Stimulated activated memory B cell treated with anti-CD40 and anti-IgM and Interleukin-4, amounts not matched to agents 10 μg/mL and 1 μg/mL and 100 μg/mL, for 72 hours (primary cell): ENCODE results near the gene RCOR3.
"Not testable (repeated sequence)": the region's sequence is repeated elsewhere in the genome, so short reads cannot be mapped to it uniquely, and the experiment has no call there.

ENCODE experiments used
- ATAC-seq: fragments of 150-1000 bp; cut with Tn5 transposase; 2 replicates; pipeline ENCODE4 v1.10.0; 2021
- H3K27ac Mint-ChIP-seq: one replicate; pipeline ENCODE4 v1.8.0; 2022; ENCODE audit warnings: mild to moderate bottlenecking, mixed read lengths
- H3K27me3 Mint-ChIP-seq: one replicate; pipeline ENCODE4 v1.8.0; 2022; ENCODE audit warnings: mixed read lengths
- H3K36me3 Mint-ChIP-seq: one replicate; pipeline ENCODE4 v1.8.0; 2022; ENCODE audit warnings: mixed read lengths
- H3K4me1 Mint-ChIP-seq: one replicate; pipeline ENCODE4 v1.8.0; 2022; ENCODE audit warnings: mixed read lengths
- H3K4me3 Mint-ChIP-seq: one replicate; pipeline ENCODE4 v1.8.0; 2022; ENCODE audit warnings: mild to moderate bottlenecking, moderate library complexity, mixed read lengths
- H3K9me3 Mint-ChIP-seq: one replicate; pipeline ENCODE4 v1.8.0; 2022; ENCODE audit warnings: mixed read lengths

The RCOR3 gene

GRCh38 chr1:211336775-211337174, 77.6 kb downstream of the RCOR3 start:
- peaks cover 23% of the 10 kb centered on the region for H3K36me3 Mint-ChIP-seq
- no peaks in the 10 kb centered on the region for H3K27me3 Mint-ChIP-seq
- ATAC-seq, result no peak
- H3K27ac Mint-ChIP-seq, result peak overlapping the region; percentile 82
- H3K4me3 Mint-ChIP-seq, result peak overlapping the region; percentile 70
- no peaks in the 10 kb centered on the region for H3K9me3 Mint-ChIP-seq
- H3K4me1 Mint-ChIP-seq, result peaks cover 92% of the 10 kb centered on the region

- peak overlapping the region; percentile 82 for H3K27ac Mint-ChIP-seq
- no peak for ATAC-seq
- H3K36me3 Mint-ChIP-seq, result peaks cover 26% of the 10 kb centered on the region
- H3K4me1 Mint-ChIP-seq, result peaks cover 90% of the 10 kb centered on the region
- H3K27me3 Mint-ChIP-seq, result no peaks in the 10 kb centered on the region
- no peaks in the 10 kb centered on the region for H3K9me3 Mint-ChIP-seq
- H3K4me3 Mint-ChIP-seq, result peak overlapping the region; percentile 43
Measured at GRCh38 chr1:211337430-211338223, 78.5 kb downstream of the RCOR3 start.

DNA sequence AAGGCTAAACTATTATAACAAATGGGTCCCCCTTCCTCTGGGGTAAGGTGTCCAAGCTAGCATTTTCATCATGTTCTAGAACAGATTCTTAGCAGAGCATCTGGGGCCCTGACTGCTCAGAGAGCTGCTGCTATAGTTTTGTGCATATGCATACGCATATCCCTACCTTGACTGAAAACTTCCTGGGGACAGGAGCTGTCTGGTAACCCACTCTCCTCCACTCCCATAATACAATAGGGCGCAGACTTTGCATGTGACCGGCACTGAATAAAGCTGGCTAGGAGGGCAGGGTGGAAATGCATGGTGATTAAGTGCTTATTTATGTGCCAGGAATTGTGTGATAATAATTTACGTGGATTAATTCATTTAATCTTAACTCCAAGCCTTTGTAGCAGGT, 79.1 kb downstream of the RCOR3 start:
- Mint-ChIP-seq H3K9me3 (no peaks in the 10 kb centered on the region), H3K4me3 (no peak overlapping the region), H3K4me1 (peaks cover 90% of the 10 kb centered on the region), H3K27ac (peak overlapping the region; percentile 82), H3K36me3 (peaks cover 30% of the 10 kb centered on the region), H3K27me3 (no peaks in the 10 kb centered on the region)
- ATAC-seq, result no peak

DNA sequence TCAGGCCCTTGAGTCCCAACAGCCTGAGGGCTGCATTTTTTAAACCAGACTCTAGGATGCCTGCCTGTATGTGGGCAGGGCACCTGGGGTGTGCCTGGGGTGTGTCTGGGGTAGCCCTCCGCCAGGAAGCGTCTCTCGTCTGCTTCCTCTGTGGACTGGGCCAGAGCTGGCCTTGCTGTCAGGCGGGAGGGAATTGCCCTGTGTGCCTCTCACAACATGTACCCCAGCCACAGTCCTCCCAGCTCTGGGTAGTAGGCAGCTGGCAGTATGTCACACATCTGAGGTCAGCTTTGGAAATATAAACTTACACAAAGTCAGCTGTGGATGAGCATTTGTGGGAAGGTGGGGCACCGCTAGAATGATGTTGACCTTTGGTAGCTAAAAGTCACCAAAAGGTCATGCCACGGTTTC, 80.5 kb downstream of the RCOR3 start:
- peaks cover 38% of the 10 kb centered on the region for H3K36me3 Mint-ChIP-seq
- H3K4me1 Mint-ChIP-seq, result peaks cover 92% of the 10 kb centered on the region
- no peaks in the 10 kb centered on the region for H3K9me3 Mint-ChIP-seq
- H3K27me3 Mint-ChIP-seq, result no peaks in the 10 kb centered on the region
- peak; percentile 79 for ATAC-seq
- H3K27ac Mint-ChIP-seq, result peak overlapping the region; percentile 92
- H3K4me3 Mint-ChIP-seq, result peak overlapping the region; percentile 67

- peak; percentile 48 for ATAC-seq
- Mint-ChIP-seq H3K4me3 (peak overlapping the region; percentile 34), H3K27me3 (no peaks in the 10 kb centered on the region), H3K27ac (peak overlapping the region; percentile 92), H3K4me1 (peaks cover 92% of the 10 kb centered on the region), H3K9me3 (no peaks in the 10 kb centered on the region), H3K36me3 (peaks cover 44% of the 10 kb centered on the region)
Measured at GRCh38 chr1:211340622-211341507, 81.7 kb downstream of the RCOR3 start.

GRCh38 chr1:211341999-211342398, 82.8 kb downstream of the RCOR3 start:
- peak overlapping the region; percentile 92 for H3K27ac Mint-ChIP-seq
- H3K27me3 Mint-ChIP-seq, result no peaks in the 10 kb centered on the region
- no peaks in the 10 kb centered on the region for H3K9me3 Mint-ChIP-seq
- H3K4me3 Mint-ChIP-seq, result no peak overlapping the region
- peaks cover 90% of the 10 kb centered on the region for H3K4me1 Mint-ChIP-seq
- H3K36me3 Mint-ChIP-seq, result peaks cover 41% of the 10 kb centered on the region
- no peak for ATAC-seq

- Mint-ChIP-seq H3K27ac (peak overlapping the region; percentile 88), H3K36me3 (peaks cover 31% of the 10 kb centered on the region), H3K4me3 (peak overlapping the region; percentile 24), H3K9me3 (no peaks in the 10 kb centered on the region), H3K4me1 (peaks cover 91% of the 10 kb centered on the region), H3K27me3 (no peaks in the 10 kb centered on the region)
- peak; percentile 40 for ATAC-seq
Measured at GRCh38 chr1:211343607-211344006, 84.4 kb downstream of the RCOR3 start.

GRCh38 chr1:211344152-211344618, 85.0 kb downstream of the RCOR3 start:
- Mint-ChIP-seq H3K27me3 (no peaks in the 10 kb centered on the region), H3K27ac (peak overlapping the region; percentile 88), H3K4me3 (no peak overlapping the region), H3K36me3 (peaks cover 32% of the 10 kb centered on the region), H3K9me3 (no peaks in the 10 kb centered on the region), H3K4me1 (peaks cover 92% of the 10 kb centered on the region)
- ATAC-seq, result peak; percentile 56

- H3K9me3 Mint-ChIP-seq, result no peaks in the 10 kb centered on the region
- H3K27me3 Mint-ChIP-seq, result no peaks in the 10 kb centered on the region
- H3K36me3 Mint-ChIP-seq, result peaks cover 33% of the 10 kb centered on the region
- H3K4me3 Mint-ChIP-seq, result no peak overlapping the region
- no peak for ATAC-seq
- peaks cover 90% of the 10 kb centered on the region for H3K4me1 Mint-ChIP-seq
- H3K27ac Mint-ChIP-seq, result peak overlapping the region; percentile 88
Measured at GRCh38 chr1:211345719-211346118, 86.6 kb downstream of the RCOR3 start.

GRCh38 chr1:211347077-211347844, 88.1 kb downstream of the RCOR3 start:
- Mint-ChIP-seq H3K4me3 (no peak overlapping the region), H3K4me1 (peaks cover 92% of the 10 kb centered on the region), H3K9me3 (peaks cover 4% of the 10 kb centered on the region), H3K36me3 (peaks cover 38% of the 10 kb centered on the region), H3K27me3 (no peaks in the 10 kb centered on the region), H3K27ac (peak overlapping the region; percentile 39)
- ATAC-seq, result no peak

- H3K27ac Mint-ChIP-seq, result peak overlapping the region; percentile 68
- peaks cover 33% of the 10 kb centered on the region for H3K36me3 Mint-ChIP-seq
- no peak overlapping the region for H3K4me3 Mint-ChIP-seq
- no peak for ATAC-seq
- peaks cover 4% of the 10 kb centered on the region for H3K9me3 Mint-ChIP-seq
- H3K27me3 Mint-ChIP-seq, result no peaks in the 10 kb centered on the region
- H3K4me1 Mint-ChIP-seq, result peaks cover 90% of the 10 kb centered on the region
Measured at GRCh38 chr1:211348547-211348946, 89.4 kb downstream of the RCOR3 start.

DNA sequence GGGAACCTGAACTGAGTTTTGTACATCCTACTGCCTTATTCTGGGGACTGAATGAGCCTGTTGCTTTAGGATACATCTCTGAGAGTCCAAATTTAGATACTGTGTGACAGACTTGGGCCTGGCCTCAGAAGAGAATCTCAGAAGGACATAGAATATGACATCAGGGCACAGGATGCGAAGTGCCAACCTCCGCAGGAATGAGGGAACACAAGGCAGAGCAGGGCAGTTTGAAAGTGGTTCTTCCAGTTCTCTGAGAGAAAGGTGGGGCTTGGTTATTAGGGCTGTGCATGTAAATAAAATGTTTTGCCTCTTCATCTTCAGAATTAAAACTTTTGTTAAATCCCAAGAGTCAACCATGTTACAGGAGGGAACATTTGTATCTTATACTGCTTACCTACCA, 90.6 kb downstream of the RCOR3 start:
- Mint-ChIP-seq H3K4me3 (no peak overlapping the region), H3K36me3 (peaks cover 28% of the 10 kb centered on the region), H3K4me1 (peaks cover 90% of the 10 kb centered on the region), H3K27ac (peak overlapping the region; percentile 68), H3K27me3 (no peaks in the 10 kb centered on the region), H3K9me3 (peaks cover 4% of the 10 kb centered on the region)
- no peak for ATAC-seq

- not testable (repeated sequence) for ATAC-seq, H3K27me3 Mint-ChIP-seq, H3K9me3 Mint-ChIP-seq, H3K4me3 Mint-ChIP-seq
- Mint-ChIP-seq H3K27ac (peak overlapping the region; percentile 60), H3K36me3 (peaks cover 37% of the 10 kb centered on the region), H3K4me1 (peaks cover 81% of the 10 kb centered on the region)
Measured at GRCh38 chr1:211352055-211352454, 92.9 kb downstream of the RCOR3 start.

- Mint-ChIP-seq H3K27ac (peak overlapping the region; percentile 91), H3K9me3 (peaks cover 4% of the 10 kb centered on the region), H3K4me1 (peaks cover 77% of the 10 kb centered on the region), H3K36me3 (peaks cover 41% of the 10 kb centered on the region), H3K4me3 (no peak overlapping the region), H3K27me3 (no peaks in the 10 kb centered on the region)
- no peak for ATAC-seq
Measured at GRCh38 chr1:211352465-211352864, 93.3 kb downstream of the RCOR3 start.
